Tibial nerve (tissue), 4 donors: ENCODE measurements around the gene PPM1H. TPM values are rescaled to one million over a fixed set of nuclear protein-coding genes. Genes with fewer than 3 reads are reported as not detected.

Source experiments
- DNase-seq, 2 donors: peaks; one replicate each; pipeline ENCODE4 v3.0.0-alpha.2; 2019; ENCODE audit warnings: low spot score in 2 of 2
- H3K27ac ChIP-seq, 4 donors: fragments of 200-600 bp; sonication (generic) in 3 of 4; one replicate each; pipeline ENCODE4 v1.5.1; 2017 to 2019; ENCODE audit warnings: mild to moderate bottlenecking in 1 of 4
- H3K27me3 ChIP-seq, 2 donors: fragments of 200-600 bp; sonication (generic) in 1 of 2; one replicate each; pipeline versions ENCODE4 v1.5.1 to v1.6.0; 2017 to 2019
- H3K36me3 ChIP-seq, 3 donors: fragments of 200-600 bp; sonication (generic); one replicate each; pipeline ENCODE4 v1.5.1; 2018 to 2019
- H3K4me1 ChIP-seq, 4 donors: fragments of 200-600 bp; sonication (generic) in 3 of 4; one replicate each; pipeline ENCODE4 v1.5.1; 2017 to 2019
- H3K4me3 ChIP-seq, 4 donors: fragments of 200-600 bp; sonication (generic) in 3 of 4; one replicate each; pipeline ENCODE4 v1.5.1; 2017 to 2019; ENCODE audit warnings: mild to moderate bottlenecking in 1 of 4, moderate library complexity in 1 of 4
- H3K9me3 ChIP-seq, 4 donors: fragments of 200-600 bp; sonication (generic) in 3 of 4; one replicate each; pipeline ENCODE4 v1.5.1; 2017 to 2019
- EP300 ChIP-seq, 2 donors: sonication (generic); formaldehyde crosslinking; IDR thresholded peaks; one replicate each; pipeline ENCODE4 v1.6.1; 2017; ENCODE audit warnings: antibody characterized with exemption in 2 of 2, mild to moderate bottlenecking in 1 of 2
- POLR2A ChIP-seq, 2 donors: fragments of 450-650 bp; IDR thresholded peaks; one replicate each; pipeline ENCODE4 v1.6.1; 2017; ENCODE audit warnings: antibody characterized with exemption in 2 of 2, mild to moderate bottlenecking in 2 of 2, moderate library complexity in 2 of 2
- WGBS, 2 donors: methylation state at CpG; one replicate each; pipeline ENCODE4 v1.1.5; 2018; 5-methylcytosine and 5-hydroxymethylcytosine counted together
- total RNA-seq, 4 donors: library from RNA; depleted of rRNA; stranded (reverse); fragments of >200 nt; gene quantifications; one replicate each; pipeline ENCODE4 v1.1.0, GENCODE V29; 2016
- TF ChIP-seq, protein P1 (sequence below), 5 experiments: fragments of 200-600 bp in 3 of 5; fragments of 450-650 bp in 2 of 5; sonication (generic) in 3 of 5; IDR thresholded peaks; one replicate each; pipeline ENCODE4 v1.5.1; 2016 to 2019; ENCODE audit warnings: antibody characterized with exemption in 5 of 5, mild to moderate bottlenecking in 3 of 5, moderate library complexity in 2 of 5

PPM1H gene
- total RNA-seq, 4 donors from 2014 or later: 0.78 to 2.6 (median 1.3) TPM

DNA sequence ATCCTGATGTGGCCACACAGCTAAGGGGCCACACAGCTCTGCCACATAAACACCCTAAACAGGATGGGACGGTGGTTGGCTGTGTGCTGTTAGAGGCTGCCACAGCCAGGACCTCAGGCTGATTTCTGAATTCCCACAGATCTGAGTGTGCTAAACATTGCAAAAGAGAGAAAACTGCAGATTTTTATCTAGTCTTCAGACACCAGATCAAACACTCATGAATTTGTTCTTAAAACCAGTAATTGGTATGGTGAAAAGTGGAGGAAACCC is 277.7 kb downstream of the PPM1H start:
- Histone ChIP-seq H3K27ac (no peak overlapping the region), H3K36me3 (no peaks in the 10 kb centered on the region), H3K4me1 (peaks cover 0 to 17% (median 0%) of the 10 kb centered on the region in 4 donors), H3K27me3 (no peaks in the 10 kb centered on the region), H3K9me3 (no peaks in the 10 kb centered on the region), H3K4me3 (no peak overlapping the region)
- 55 to 58% methylated on average over 1 of the region's 1 CpG for WGBS, 2 donors
- TF ChIP-seq POLR2A (IDR thresholded peaks at IDR 0.05) (no peak), EP300 (IDR thresholded peaks at IDR 0.05) (no peak)
- TF ChIP-seq, protein P1, sequence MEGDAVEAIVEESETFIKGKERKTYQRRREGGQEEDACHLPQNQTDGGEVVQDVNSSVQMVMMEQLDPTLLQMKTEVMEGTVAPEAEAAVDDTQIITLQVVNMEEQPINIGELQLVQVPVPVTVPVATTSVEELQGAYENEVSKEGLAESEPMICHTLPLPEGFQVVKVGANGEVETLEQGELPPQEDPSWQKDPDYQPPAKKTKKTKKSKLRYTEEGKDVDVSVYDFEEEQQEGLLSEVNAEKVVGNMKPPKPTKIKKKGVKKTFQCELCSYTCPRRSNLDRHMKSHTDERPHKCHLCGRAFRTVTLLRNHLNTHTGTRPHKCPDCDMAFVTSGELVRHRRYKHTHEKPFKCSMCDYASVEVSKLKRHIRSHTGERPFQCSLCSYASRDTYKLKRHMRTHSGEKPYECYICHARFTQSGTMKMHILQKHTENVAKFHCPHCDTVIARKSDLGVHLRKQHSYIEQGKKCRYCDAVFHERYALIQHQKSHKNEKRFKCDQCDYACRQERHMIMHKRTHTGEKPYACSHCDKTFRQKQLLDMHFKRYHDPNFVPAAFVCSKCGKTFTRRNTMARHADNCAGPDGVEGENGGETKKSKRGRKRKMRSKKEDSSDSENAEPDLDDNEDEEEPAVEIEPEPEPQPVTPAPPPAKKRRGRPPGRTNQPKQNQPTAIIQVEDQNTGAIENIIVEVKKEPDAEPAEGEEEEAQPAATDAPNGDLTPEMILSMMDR (IDR thresholded peaks at IDR 0.05): no peak
- DNase-seq: no peak

DNA sequence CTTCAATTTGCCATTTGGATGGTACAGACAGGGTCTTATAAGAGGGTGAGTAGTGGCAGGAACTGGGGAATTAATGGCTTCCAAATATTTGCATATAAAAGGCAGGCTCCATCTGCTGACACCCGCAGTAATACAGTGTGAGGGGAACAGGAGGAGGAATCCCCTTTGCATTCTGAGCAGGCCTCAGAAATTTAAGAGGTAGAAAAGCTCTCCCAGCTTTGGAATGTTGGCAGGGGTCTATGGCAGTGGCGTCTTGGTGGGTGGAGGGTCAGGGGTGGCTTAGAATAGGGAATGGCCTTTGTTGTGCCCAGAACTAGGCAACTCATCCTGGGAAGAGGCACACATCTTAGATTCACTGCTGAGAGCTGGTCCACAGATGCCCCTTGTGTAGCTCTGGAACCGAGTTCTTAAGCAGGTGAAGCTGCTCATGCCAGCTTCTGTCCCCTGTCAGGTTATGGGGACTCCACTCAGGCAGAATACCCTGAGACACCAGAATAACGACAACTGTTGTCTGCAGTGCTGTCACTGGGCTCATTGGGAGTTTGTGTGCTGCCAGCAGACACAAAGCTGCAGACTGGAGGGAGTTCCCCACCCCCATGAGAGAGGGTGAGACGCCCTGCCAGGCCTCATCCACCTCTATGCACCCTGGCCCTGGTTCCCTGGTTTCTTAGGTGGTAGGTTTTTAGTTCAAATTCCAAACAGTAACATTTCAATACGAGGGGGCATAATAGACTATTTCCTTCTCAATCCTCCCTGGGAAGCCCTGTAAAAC is 278.2 kb downstream of the PPM1H start:
- H3K27ac ChIP-seq: no peak overlapping the region
- DNase-seq: no peak
- 59 to 74% methylated on average over 6 of the region's 6 CpGs for WGBS, 2 donors
- peaks cover 0 to 17% (median 0%) of the 10 kb centered on the region in 4 donors for H3K4me1 ChIP-seq
- TF ChIP-seq POLR2A (IDR thresholded peaks at IDR 0.05) (no peak), EP300 (IDR thresholded peaks at IDR 0.05) (no peak)
- TF ChIP-seq, protein P1 (IDR thresholded peaks at IDR 0.05): no peak
- no peak overlapping the region for H3K4me3 ChIP-seq
- no peaks in the 10 kb centered on the region for H3K36me3 ChIP-seq
- H3K9me3 ChIP-seq: no peaks in the 10 kb centered on the region
- H3K27me3 ChIP-seq: no peaks in the 10 kb centered on the region

DNA sequence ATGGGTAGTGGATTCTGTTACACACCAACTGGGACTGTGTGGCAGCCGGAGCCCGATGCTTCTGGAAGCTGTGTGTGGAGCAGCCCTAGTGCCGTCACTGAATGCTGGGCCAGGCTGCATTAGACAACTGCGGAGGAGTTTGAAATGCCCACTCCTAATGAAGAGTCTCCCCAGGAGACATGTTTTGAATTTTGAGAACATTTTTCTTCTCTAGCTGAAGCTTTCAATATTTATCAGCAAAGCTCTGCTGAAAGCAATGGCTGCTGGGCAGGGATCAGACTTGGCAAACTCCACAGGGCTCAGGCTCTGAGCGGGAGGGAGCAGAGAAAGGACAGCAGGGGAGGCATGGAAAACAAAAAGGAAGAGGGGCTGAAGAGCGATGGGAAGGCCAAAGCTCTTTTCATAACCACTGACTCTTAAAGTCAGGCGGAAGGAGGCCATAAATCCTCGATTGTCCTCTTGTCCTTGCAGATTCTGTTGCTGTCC is 279.2 kb downstream of the PPM1H start:
- H3K27ac ChIP-seq: no peak overlapping the region
- no peak for TF ChIP-seq POLR2A (IDR thresholded peaks at IDR 0.05)
- TF ChIP-seq, protein P1 (IDR thresholded peaks at IDR 0.05): no peak
- no peak for TF ChIP-seq EP300 (IDR thresholded peaks at IDR 0.05)
- no peaks in the 10 kb centered on the region for H3K9me3 ChIP-seq
- H3K36me3 ChIP-seq: no peaks in the 10 kb centered on the region
- WGBS, 2 donors: 61 to 68% methylated on average over 8 of the region's 8 CpGs
- no peak overlapping the region for H3K4me3 ChIP-seq
- peaks cover 0 to 17% (median 0%) of the 10 kb centered on the region in 4 donors for H3K4me1 ChIP-seq
- no peaks in the 10 kb centered on the region for H3K27me3 ChIP-seq
- no peak for DNase-seq

DNA sequence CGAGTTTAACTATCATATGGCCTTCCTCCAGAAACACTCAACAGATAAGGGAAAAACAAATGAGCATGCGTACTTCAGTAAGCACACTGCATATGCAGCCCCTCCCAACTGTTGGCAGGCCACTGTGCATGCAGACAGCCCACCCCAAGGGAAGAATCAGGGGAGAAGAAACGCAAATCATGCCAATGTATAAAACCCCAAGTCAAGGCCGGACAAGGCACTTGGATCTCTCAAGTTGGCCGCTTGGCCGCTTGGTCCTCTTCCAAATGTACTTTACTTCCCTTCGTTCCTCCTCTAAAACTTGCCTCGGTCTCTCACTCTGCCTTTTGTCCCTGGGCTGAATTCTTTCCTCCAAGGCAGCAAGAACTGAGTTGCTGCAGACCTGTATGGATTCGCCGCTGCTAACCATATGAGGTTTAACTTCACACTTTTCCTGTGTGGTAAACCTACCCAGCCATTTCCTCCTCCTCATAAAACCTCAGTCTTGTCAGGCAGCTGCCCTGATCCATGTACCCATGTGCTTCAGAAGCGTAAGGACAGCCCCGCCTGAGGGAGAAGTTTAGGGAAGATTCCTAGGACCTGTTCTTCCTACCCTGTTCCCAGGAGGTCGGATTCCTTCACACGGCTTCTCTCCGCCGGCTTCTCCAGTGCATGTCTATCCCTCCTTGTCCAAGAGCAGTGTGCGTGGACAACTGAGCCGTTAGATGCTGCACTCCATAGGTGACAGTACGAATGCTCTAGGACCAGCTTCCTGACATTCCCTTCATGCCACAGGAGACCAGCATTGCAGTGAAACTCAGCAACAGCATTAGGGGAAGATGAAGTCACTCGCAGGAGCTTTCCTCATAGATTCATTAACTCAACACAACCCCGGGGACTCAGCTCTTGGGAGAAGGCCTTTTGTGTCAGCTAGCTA is 280.4 kb downstream of the PPM1H start:
- Histone ChIP-seq H3K27ac (no peak overlapping the region), H3K36me3 (no peaks in the 10 kb centered on the region), H3K4me1 (peaks cover 0 to 17% (median 0%) of the 10 kb centered on the region in 4 donors), H3K27me3 (no peaks in the 10 kb centered on the region), H3K4me3 (no peak overlapping the region), H3K9me3 (no peaks in the 10 kb centered on the region)
- no peak for DNase-seq
- WGBS, 2 donors: 87 to 90% methylated on average over 21 of the region's 21 CpGs
- TF ChIP-seq, protein P1 (IDR thresholded peaks at IDR 0.05): no peak
- TF ChIP-seq POLR2A (IDR thresholded peaks at IDR 0.05) (no peak), EP300 (IDR thresholded peaks at IDR 0.05) (no peak)

DNA sequence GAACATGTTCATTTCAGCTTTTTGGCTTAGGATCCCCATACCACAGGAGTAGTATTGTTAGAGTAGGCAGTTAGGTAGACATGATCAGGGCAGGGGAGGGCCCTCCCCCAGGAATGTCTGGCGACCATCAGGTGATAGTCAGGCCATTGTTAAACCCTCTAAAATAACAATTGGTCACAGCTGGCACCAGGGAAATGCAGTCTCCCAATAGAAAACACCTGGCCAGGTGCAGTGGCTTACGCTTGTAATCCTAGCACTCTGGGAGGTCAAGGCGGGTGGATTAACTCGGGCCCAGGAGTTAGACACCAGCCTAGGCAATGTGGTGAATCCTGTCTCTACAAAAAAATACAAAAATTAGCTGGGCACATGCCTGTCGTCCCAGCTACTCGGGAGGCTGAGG is 281.2 kb downstream of the PPM1H start:
- Histone ChIP-seq H3K9me3 (no peaks in the 10 kb centered on the region), H3K27me3 (no peaks in the 10 kb centered on the region), H3K36me3 (no peaks in the 10 kb centered on the region), H3K4me3 (no peak overlapping the region), H3K27ac (no peak overlapping the region), H3K4me1 (peaks cover 0 to 17% (median 0%) of the 10 kb centered on the region in 4 donors)
- DNase-seq: no peak
- 78 to 90% methylated on average over 5 to 6 of the region's 6 CpGs for whole genome bisulfite sequencing, 2 donors
- TF ChIP-seq EP300 (IDR thresholded peaks at IDR 0.05) (no peak), POLR2A (IDR thresholded peaks at IDR 0.05) (no peak)
- TF ChIP-seq, protein P1 (IDR thresholded peaks at IDR 0.05): no peak
